GM10847 (cell line): ENCODE data around the gene CSNK1G1.

ENCODE experiments used
- POLR2A ChIP-seq: IDR thresholded peaks from 2 replicates; pipeline ENCODE4 v1.6.1; 2011; ENCODE audit not compliant: insufficient read length; ENCODE audit errors: extremely low read depth

CSNK1G1 gene

DNA sequence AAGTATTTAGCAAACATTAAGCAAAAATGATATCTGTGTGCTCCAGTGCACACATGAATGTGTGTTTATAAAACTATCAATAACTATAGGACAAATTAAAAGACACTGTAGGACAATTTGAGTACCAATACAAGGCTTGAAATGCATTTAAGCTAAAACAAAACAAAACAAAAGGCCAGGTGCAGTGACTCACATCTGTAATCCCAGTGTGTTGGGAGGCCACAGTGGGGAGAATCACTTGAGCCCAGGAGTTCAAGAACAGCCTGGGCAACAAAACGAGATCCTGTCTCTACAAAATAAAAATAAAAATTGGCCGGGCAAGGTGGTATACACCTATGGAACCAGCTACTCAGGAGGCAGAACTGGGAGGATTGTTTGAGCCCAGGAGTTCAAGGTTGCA lies 50.7 kb downstream of the CSNK1G1 start:
- no peak for TF ChIP-seq POLR2A

DNA sequence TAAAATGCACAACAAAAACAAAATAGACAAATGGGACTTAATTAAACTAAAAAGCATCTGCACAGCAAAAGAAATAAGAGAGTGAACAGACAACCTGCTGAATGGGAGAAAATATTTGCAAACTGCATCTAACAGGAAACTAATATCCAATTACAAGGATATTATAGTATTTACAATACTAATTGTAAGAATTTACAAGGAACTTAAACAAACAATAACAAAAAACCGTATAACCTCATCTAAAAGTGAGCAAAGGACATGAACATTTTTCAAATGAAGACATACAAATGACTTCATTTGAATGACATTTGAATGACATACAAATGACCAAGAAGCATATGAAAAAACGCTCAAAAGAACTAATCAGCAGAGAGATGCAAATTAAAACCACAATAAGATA lies 66.4 kb downstream of the CSNK1G1 start:
- no peak for TF ChIP-seq POLR2A

DNA sequence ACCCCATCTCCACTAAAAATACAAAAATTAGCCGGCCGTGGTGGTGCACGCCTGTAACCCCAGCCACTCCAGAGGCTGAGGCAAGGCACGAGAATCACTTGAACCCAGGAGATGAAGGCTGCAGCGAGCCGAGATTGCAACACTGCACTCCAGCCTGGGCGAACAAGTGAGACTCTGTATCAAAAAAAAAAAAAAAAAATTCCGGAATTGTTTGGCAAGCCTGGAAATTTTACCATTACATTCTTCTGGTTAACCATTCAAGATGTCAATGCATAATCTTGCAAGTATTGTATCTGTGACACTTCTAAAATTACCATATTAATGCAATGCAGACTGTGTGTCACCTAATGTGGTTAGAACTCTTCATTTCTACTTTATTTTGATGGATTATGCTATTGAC lies 67.0 kb downstream of the CSNK1G1 start:
- no peak for TF ChIP-seq POLR2A

DNA sequence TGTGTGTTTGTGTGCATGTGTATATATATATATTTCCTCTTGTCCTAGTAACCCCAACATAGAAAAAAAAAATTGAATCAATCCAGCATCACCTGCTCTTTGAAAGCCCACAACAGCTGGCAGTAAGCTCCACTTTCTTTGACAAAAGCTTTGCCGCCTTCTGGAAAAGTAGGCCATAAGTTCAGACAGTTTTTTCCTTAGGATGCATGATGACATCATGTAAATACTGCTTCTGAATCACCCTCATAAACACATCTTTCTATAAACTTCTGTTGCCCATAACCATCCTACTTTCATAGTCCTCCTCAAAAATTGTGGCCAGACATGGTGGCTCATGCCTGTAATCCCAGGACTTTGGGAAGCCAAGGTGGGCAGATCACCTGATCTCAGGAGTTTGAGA lies 67.4 kb downstream of the CSNK1G1 start:
- TF ChIP-seq POLR2A, result no peak

DNA sequence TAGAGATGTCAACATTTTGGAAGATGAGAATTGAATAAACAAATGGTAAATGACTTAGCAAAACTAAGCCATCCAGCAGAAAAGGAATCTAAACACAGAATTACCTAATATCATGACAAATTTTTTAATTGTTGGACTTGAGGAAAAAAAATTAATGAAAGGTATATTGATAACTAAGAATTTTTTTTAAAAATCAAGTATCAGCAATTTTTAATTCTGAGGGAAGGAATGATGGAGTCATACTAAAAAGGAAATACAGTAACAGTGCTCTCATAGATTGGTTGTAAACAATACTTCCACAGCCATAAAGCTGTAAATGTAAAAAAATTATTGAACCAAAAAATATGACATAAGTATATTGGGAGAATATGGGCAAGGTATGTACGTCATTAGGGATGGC lies 68.0 kb downstream of the CSNK1G1 start:
- TF ChIP-seq POLR2A, result no peak

DNA sequence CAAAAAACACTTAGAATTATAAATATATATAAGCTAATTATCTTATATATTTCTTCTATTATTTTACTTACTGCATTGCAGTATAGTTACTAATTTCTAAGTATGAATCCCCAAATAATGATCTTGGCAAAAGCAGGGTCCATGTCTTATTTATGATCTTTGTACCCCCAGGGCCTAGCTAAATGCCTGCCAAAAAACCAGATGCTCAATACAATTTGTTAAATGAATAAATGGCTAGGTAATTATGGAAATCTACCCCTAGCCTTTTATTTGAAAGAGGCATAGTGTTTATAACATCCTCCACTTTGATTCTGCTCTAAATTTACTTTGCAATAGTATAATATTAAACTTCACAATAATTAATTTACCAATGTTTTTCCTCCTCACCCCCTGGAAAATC lies 69.5 kb downstream of the CSNK1G1 start:
- TF ChIP-seq POLR2A, result no peak

DNA sequence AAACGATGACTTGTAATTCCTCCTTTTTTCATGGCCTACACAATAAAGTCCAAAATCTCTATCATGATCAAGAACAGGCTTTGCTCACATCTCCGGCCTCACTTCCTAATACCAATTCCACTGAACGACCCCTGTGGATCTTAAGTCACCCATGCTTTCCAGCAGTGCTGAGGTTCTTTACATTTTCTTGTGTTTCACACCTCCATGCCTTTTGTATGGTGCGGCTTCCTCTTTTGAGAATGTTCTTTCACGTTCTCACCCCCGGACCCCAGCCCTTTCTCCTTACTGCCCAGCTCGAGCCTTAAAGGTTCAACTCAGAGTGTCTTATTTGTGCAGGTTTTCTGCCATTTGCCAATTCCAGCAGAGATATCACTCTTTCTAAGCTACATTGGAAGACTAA lies 70.1 kb downstream of the CSNK1G1 start:
- TF ChIP-seq POLR2A, result no peak

DNA sequence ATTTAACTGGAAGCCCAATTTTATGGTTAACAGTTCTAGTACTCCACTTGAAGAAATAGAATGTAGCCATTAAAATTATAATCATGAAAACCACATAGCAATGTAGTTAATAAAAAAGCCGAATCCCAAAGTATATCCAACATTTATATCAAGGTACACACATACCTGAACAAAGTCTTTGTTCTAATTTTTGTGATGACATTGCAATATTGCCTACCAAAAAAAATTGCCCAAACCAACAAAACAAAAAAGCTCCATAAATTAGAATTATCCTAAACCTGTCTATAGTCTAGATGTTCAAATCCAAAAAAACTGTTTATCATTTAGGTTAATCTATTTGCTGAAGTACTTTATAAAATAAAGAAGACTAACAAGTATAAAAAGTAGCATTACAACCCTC lies 70.8 kb downstream of the CSNK1G1 start:
- no peak for TF ChIP-seq POLR2A

DNA sequence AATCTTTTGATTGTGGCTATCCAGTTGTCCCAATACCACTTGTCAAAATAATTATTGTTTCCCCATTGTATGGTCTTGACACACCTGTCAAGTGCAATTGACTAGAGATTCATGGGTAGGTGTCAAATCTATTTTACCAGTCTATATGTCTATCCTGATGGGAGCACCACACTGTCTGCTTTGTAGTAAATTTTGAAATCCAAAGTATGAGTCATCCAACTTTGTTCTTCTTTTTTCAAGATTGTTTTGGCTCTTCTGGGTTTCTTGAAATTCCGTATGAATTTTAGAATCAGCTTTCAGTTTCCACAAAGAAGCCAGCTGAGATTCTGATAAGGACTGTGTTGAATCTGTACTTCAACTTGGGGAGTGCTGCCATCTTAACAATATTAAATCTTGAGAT lies 71.9 kb downstream of the CSNK1G1 start:
- no peak for TF ChIP-seq POLR2A

DNA sequence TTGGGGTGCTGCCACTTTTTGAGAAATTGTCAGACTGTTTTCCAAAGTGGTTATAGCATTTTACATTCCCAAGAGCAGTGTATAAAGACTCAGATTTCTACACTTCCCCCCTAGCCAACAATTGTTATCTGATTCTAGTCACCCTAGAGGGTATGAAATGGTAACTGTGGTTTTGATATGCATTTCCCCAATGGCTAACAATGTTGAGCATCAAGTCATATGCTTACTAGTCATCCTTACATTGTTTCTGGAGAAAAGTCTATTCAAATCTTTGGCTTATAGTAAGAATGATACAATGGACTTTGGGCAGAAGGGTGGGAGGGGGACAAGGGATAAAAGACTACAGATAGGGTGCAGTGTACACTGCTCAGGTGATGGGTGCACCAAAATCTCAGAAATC lies 73.3 kb downstream of the CSNK1G1 start:
- TF ChIP-seq POLR2A, result no peak

DNA sequence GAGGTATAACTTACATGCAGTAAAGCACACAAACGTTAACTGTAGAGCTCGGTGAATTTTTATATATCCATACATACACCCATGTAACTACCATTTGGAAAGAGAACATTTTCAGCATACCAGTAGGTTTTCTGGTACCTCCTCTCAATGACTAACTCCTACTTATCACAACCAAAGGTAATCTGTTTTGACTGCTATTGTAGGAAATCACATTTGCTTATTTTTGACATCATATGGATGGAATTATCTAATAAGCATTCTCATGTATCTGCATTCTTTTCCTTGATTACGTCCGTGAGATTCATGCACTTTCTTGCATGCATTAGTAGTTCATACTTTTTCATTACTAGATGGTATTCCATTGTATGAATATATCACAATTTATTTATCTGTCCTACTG lies 76.8 kb downstream of the CSNK1G1 start:
- no peak for TF ChIP-seq POLR2A

DNA sequence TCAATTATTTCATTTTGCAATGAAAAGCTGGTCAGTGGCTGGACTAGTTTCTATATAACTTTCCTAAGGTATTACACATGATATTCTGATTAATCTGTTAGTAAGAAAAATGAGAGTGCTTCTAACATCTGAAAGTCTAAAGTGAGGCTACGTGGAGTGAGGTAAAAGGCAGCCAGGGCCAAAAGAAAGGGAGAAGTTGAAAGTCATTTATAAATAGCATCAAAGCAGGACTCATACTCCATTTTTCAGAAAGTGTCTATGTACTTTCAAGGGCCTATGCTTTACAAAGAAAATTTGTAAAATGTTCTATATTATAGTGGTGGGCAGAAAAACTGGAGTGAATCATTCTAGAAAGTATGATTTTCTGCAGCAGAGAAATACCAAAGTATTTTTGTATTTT lies 80.0 kb downstream of the CSNK1G1 start:
- no peak for TF ChIP-seq POLR2A

DNA sequence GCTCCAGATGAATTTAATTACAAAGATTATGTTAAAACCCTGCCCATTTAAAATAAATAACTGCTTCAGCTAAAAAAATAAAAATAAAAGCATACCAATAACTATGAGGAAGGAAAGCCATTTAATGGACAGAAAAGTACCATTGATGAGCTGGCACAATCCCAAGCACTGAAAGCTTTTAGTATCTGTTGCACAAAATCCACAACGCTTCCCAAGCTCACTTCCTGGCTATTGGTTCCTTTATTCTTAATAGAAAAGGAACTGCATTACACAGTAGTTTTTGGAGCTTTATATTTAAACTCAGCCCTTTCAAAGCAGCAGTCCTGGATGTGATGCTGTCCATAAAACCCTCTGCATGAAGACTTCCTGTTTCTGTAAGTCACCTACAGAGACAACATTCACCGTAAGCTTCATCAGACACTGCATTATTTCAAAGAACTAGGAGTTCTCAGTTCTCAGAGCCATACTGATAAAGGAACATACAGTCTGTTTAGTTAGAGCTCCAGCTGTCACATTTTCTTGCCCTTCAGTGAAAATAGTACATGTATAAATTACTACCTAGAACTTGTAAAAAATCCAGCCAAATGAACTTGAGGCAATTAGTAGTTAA lies 81.5 kb downstream of the CSNK1G1 start:
- no peak for TF ChIP-seq POLR2A

DNA sequence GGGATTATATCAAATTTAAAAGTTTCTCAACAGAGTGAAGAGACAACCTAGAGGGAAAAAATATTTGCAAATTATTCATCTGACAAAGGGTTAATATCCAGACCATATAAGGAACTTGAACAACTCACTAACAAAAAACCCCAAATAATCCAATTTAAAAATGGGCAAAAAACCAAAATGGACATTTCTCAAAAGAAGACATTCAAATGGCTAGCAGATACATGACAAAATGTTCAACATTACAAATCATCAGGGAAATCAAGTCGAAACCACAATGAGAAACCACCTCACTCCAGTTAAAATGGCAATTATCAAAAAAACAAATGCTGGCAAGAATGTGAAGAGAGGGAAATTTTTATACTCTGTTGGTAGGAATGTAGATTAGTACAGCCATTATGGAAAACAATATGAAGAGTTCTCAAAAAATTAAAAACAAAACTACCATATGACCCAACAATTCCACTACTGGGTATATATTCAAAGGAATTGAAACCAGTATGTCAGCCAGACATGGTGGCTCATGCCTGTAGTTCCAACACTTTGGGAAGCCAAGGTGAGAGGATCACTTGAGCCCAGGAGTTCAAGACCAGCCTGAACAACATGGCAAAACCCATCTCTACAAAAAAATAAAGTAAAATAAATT lies 88.5 kb downstream of the CSNK1G1 start:
- no peak for TF ChIP-seq POLR2A

DNA sequence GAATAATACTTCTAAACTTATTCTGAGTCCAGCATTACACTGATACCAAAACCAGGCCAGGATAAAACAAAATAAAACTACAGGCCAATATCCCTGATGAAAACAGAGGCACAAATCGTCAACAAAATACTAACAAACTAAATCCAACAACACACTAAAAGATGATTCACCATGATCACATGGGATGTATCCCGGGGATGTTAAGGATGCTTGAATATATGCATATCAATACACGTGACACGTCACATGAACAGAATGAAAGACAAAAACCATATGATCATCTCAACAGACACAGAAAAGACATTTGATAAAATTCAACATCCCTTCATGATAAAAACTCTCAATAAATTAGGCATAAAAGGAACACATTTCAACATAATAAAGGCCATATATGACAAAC lies 91.5 kb downstream of the CSNK1G1 start:
- TF ChIP-seq POLR2A, result no peak

DNA sequence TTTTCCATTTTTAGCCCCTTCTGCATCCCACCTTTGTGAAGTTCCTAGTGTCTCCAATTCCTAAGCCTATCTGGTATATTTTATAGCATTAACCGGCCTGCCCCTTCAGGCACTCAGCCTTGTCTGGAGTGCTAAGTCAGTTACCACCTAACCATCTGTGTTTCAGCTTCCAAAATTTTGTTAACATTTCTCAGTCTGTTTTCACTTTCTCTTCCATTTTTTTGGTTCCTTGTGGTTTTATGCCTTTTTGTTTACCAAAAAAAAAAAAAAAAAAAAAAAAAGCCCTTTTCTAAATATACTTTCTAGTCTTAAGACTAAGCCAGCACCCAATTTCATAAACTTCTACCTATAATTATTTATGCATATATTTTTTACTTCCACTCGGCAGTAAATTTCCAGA lies 92.4 kb downstream of the CSNK1G1 start:
- TF ChIP-seq POLR2A, result no peak

DNA sequence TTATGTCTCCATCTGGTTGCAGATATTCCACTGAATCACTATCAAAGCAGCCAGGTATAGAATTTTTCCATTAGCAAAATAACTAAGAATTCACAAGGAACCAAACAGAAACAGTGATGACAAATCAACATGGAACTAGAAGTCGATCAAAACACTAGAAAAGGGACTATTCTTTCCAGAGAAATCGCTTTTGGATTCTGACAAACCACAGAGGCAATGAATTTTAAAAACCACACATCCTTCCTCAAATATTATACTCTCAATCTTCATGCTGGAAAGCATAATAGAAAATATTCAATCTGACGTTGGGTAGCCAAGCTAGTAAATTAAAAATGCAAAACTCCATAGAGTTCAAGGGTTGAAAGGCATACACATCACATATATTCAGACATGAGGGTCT lies 99.9 kb downstream of the CSNK1G1 start:
- TF ChIP-seq POLR2A, result no peak
